ENCODE measurements around the gene SLC6A3.

SLC6A3 gene

DNA sequence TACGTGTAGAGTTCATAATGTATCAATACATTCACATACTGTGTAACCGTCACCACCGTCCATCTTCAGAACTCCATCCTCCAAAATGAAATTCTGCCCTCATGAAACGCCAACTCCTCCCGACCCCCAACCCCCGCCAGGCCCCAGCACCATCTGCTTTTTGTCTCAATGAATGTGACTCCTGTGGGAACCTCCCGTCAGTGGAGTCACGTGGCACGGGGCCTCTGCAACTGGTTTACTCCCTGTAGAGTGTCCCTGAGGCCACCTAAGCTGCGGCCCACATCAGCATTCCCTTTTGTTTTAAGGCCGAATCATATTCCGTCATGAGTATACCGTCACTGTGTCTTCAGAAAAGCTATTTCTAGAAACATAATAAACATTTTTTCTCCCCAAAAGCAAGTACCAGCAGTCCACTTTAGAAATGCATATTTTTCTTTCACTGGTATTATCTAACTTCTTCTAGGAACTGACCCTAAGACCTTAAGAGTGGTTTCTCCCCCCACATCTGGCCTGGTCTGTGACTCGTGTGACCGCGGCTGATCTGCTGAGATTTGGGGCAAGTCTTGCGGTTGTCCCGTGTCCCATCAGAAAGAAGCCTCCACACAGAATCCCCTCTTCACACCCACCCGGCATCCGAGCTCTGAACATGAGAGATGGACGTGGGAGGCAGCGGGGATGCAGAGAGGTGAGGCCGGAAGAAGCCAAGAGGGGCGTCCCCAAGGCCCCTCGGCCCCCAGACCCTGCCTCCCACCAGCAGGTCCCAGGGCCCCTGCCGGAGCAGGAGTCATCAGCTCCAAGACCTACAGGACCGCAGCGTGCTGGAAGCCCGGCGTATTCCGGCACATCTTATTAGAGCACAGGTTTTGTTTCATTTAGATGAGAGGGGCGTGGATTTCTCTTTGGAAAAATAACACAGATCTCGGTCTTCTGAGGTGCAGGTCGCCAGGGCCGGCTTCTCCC, 38.3 kb downstream of the SLC6A3 start:
- H3K4ac ChIP-seq (ENCODE audit: low read depth, low read length): no peak overlapping the region
- no peak overlapping the region for H2AK5ac ChIP-seq (ENCODE audit: low read length)
- no peak overlapping the region for H3K4me3 ChIP-seq (ENCODE audit: low read depth, low read length)
- 100% methylated on average over 2 of the region's 35 CpGs for WGBS (ENCODE audit: extremely low coverage, insufficient coverage, insufficient read length)
- H2BK5ac ChIP-seq (ENCODE audit: low read depth, low read length, poor library complexity): no peak overlapping the region
- DNase-seq: no peak
- H4K12ac ChIP-seq (ENCODE audit: low read depth, low read length): no peak overlapping the region
- peaks cover 2% of the 10 kb centered on the region for H3K9me3 ChIP-seq (ENCODE audit: insufficient read depth, low read depth, low read length)
- H3K4me1 ChIP-seq (ENCODE audit: control insufficient read depth in 1 of 2, insufficient read depth in 2 of 2, low read length in 2 of 2): no peaks in the 10 kb centered on the region
- no peaks in the 10 kb centered on the region for H3K79me2 ChIP-seq (ENCODE audit: control insufficient read depth, insufficient read depth, low read length, poor library complexity)
- no peak overlapping the region for H3K4me2 ChIP-seq (ENCODE audit: low read length)
- H3K9ac ChIP-seq (ENCODE audit: low read length): no peak overlapping the region
- H4K91ac ChIP-seq (ENCODE audit: low read depth, low read length): no peak overlapping the region
- no peak overlapping the region for H2AFZ ChIP-seq (ENCODE audit: insufficient read depth, low read length, poor library complexity)
- H3K27me3 ChIP-seq (ENCODE audit: insufficient read depth, low read length): no peaks in the 10 kb centered on the region
- H3K18ac ChIP-seq (ENCODE audit: low read length): no peak overlapping the region
- H4K8ac ChIP-seq (ENCODE audit: low read depth, low read length): no peak overlapping the region
- no peak overlapping the region for H3K14ac ChIP-seq (ENCODE audit: low read length)
- no peak overlapping the region for H2BK12ac ChIP-seq (ENCODE audit: low read length)
- H3K27ac ChIP-seq (ENCODE audit: low read depth, low read length): no peak overlapping the region
- no peak overlapping the region for H3K23ac ChIP-seq (ENCODE audit: low read length)
- peaks cover 0 to 2% of the 10 kb centered on the region in 2 experiments for H3K36me3 ChIP-seq (ENCODE audit: control insufficient read depth in 1 of 2, insufficient read depth in 2 of 2, low read length in 2 of 2)
- no peak overlapping the region for H2BK120ac ChIP-seq (ENCODE audit: insufficient read depth, low read length, poor library complexity)
- no peaks in the 10 kb centered on the region for H3K79me1 ChIP-seq (ENCODE audit: low read length)

- Histone ChIP-seq H3K79me1 (ENCODE audit: low read length) (no peaks in the 10 kb centered on the region), H3K36me3 (ENCODE audit: control insufficient read depth in 1 of 2, insufficient read depth in 2 of 2, low read length in 2 of 2) (peaks cover 0 to 2% of the 10 kb centered on the region in 2 experiments), H3K4ac (ENCODE audit: low read depth, low read length) (no peak overlapping the region), H4K8ac (ENCODE audit: low read depth, low read length) (no peak overlapping the region), H3K4me2 (ENCODE audit: low read length) (no peak overlapping the region), H3K27me3 (ENCODE audit: insufficient read depth, low read length) (no peaks in the 10 kb centered on the region), H2BK12ac (ENCODE audit: low read length) (no peak overlapping the region), H4K91ac (ENCODE audit: low read depth, low read length) (no peak overlapping the region), H2AFZ (ENCODE audit: insufficient read depth, low read length, poor library complexity) (no peak overlapping the region), H3K27ac (ENCODE audit: low read depth, low read length) (no peak overlapping the region), H3K79me2 (ENCODE audit: control insufficient read depth, insufficient read depth, low read length, poor library complexity) (no peaks in the 10 kb centered on the region), H3K9ac (ENCODE audit: low read length) (no peak overlapping the region), H2BK120ac (ENCODE audit: insufficient read depth, low read length, poor library complexity) (no peak overlapping the region), H2AK5ac (ENCODE audit: low read length) (no peak overlapping the region), H3K9me3 (ENCODE audit: insufficient read depth, low read depth, low read length) (peaks cover 2% of the 10 kb centered on the region), H3K4me1 (ENCODE audit: control insufficient read depth in 1 of 2, insufficient read depth in 2 of 2, low read length in 2 of 2) (no peaks in the 10 kb centered on the region), H3K18ac (ENCODE audit: low read length) (no peak overlapping the region), H3K14ac (ENCODE audit: low read length) (no peak overlapping the region), H2BK5ac (ENCODE audit: low read depth, low read length, poor library complexity) (no peak overlapping the region), H3K23ac (ENCODE audit: low read length) (no peak overlapping the region), H3K4me3 (ENCODE audit: low read depth, low read length) (no peak overlapping the region), H4K12ac (ENCODE audit: low read depth, low read length) (no peak overlapping the region)
- no CpG with 5 or more reads among the region's 40 CpGs for WGBS (ENCODE audit: extremely low coverage, insufficient coverage, insufficient read length)
- no peak for DNase-seq
Observed at GRCh38 chr5:1405539-1406530, 39.4 kb downstream of the SLC6A3 start.

DNA sequence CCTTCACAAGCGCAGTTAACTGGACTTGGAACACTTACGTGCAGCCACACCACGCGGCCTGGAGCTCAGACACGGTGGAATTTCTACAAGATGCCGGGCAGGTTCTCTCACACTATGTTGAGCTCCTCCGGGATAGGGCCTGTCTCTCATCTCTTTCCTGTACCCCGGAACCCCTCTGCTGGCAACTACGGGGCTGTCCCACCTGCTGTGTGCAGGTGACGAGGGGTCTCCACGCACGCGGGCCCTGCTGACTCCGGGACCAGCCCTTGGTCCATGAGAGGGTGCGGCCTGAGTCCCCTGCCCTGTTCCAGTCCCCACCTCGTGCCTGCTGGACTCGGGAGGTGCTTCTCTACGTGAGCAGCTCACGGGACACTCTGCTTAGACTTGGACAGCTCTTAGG, 40.1 kb downstream of the SLC6A3 start:
- Histone ChIP-seq H3K4me3 (ENCODE audit: low read depth, low read length) (no peak overlapping the region), H4K91ac (ENCODE audit: low read depth, low read length) (no peak overlapping the region), H3K9ac (ENCODE audit: low read length) (no peak overlapping the region), H3K23ac (ENCODE audit: low read length) (no peak overlapping the region), H2BK12ac (ENCODE audit: low read length) (no peak overlapping the region), H3K4ac (ENCODE audit: low read depth, low read length) (no peak overlapping the region), H3K27ac (ENCODE audit: low read depth, low read length) (no peak overlapping the region), H3K9me3 (ENCODE audit: insufficient read depth, low read depth, low read length) (peaks cover 2% of the 10 kb centered on the region), H3K4me1 (ENCODE audit: control insufficient read depth in 1 of 2, insufficient read depth in 2 of 2, low read length in 2 of 2) (no peaks in the 10 kb centered on the region), H3K4me2 (ENCODE audit: low read length) (no peak overlapping the region), H2BK5ac (ENCODE audit: low read depth, low read length, poor library complexity) (no peak overlapping the region), H3K18ac (ENCODE audit: low read length) (no peak overlapping the region), H4K12ac (ENCODE audit: low read depth, low read length) (no peak overlapping the region), H3K79me2 (ENCODE audit: control insufficient read depth, insufficient read depth, low read length, poor library complexity) (no peaks in the 10 kb centered on the region), H3K14ac (ENCODE audit: low read length) (no peak overlapping the region), H2AFZ (ENCODE audit: insufficient read depth, low read length, poor library complexity) (no peak overlapping the region), H3K79me1 (ENCODE audit: low read length) (no peaks in the 10 kb centered on the region), H3K36me3 (ENCODE audit: control insufficient read depth in 1 of 2, insufficient read depth in 2 of 2, low read length in 2 of 2) (no peaks in the 10 kb centered on the region), H2BK120ac (ENCODE audit: insufficient read depth, low read length, poor library complexity) (no peak overlapping the region), H2AK5ac (ENCODE audit: low read length) (no peak overlapping the region), H4K8ac (ENCODE audit: low read depth, low read length) (no peak overlapping the region), H3K27me3 (ENCODE audit: insufficient read depth, low read length) (no peaks in the 10 kb centered on the region)
- DNase-seq: no peak
- WGBS (ENCODE audit: extremely low coverage, insufficient coverage, insufficient read length): no CpG with 5 or more reads among the region's 19 CpGs

GRCh38 chr5:1404062-1404461, 41.2 kb downstream of the SLC6A3 start:
- no peak overlapping the region for H4K8ac ChIP-seq (ENCODE audit: low read depth, low read length)
- H2BK120ac ChIP-seq (ENCODE audit: insufficient read depth, low read length, poor library complexity): no peak overlapping the region
- no peak overlapping the region for H3K27ac ChIP-seq (ENCODE audit: low read depth, low read length)
- no peak overlapping the region for H3K4me3 ChIP-seq (ENCODE audit: low read depth, low read length)
- H3K79me1 ChIP-seq (ENCODE audit: low read length): no peaks in the 10 kb centered on the region
- H3K79me2 ChIP-seq (ENCODE audit: control insufficient read depth, insufficient read depth, low read length, poor library complexity): no peaks in the 10 kb centered on the region
- H2AK5ac ChIP-seq (ENCODE audit: low read length): no peak overlapping the region
- no peak overlapping the region for H3K4ac ChIP-seq (ENCODE audit: low read depth, low read length)
- no peak overlapping the region for H2BK12ac ChIP-seq (ENCODE audit: low read length)
- no peak overlapping the region for H2BK5ac ChIP-seq (ENCODE audit: low read depth, low read length, poor library complexity)
- no peak overlapping the region for H2AFZ ChIP-seq (ENCODE audit: insufficient read depth, low read length, poor library complexity)
- H3K23ac ChIP-seq (ENCODE audit: low read length): no peak overlapping the region
- no peak overlapping the region for H3K9ac ChIP-seq (ENCODE audit: low read length)
- H3K14ac ChIP-seq (ENCODE audit: low read length): no peak overlapping the region
- H3K36me3 ChIP-seq (ENCODE audit: control insufficient read depth in 1 of 2, insufficient read depth in 2 of 2, low read length in 2 of 2): no peaks in the 10 kb centered on the region
- no peak for DNase-seq
- no peak overlapping the region for H3K4me2 ChIP-seq (ENCODE audit: low read length)
- H3K27me3 ChIP-seq (ENCODE audit: insufficient read depth, low read length): no peaks in the 10 kb centered on the region
- no peaks in the 10 kb centered on the region for H3K4me1 ChIP-seq (ENCODE audit: control insufficient read depth in 1 of 2, insufficient read depth in 2 of 2, low read length in 2 of 2)
- no peak overlapping the region for H4K91ac ChIP-seq (ENCODE audit: low read depth, low read length)
- WGBS (ENCODE audit: extremely low coverage, insufficient coverage, insufficient read length): no CpG with 5 or more reads among the region's 12 CpGs
- H3K9me3 ChIP-seq (ENCODE audit: insufficient read depth, low read depth, low read length): peaks cover 2% of the 10 kb centered on the region
- no peak overlapping the region for H3K18ac ChIP-seq (ENCODE audit: low read length)
- no peak overlapping the region for H4K12ac ChIP-seq (ENCODE audit: low read depth, low read length)
